HEK293T (cell line): ENCODE data around the gene SLC35F2.

Source experiments
- ARNT ChIP-seq: fragments of 450-650 bp; IDR thresholded peaks from 2 replicates; pipeline ENCODE4 v1.6.1; 2017; ENCODE audit warnings: mild to moderate bottlenecking
- BHLHE40 ChIP-seq: fragments of 450-650 bp; IDR thresholded peaks from 2 replicates; pipeline ENCODE4 v1.6.1; 2016; ENCODE audit warnings: mild to moderate bottlenecking, moderate library complexity, borderline replicate concordance
- CTBP1 ChIP-seq: fragments of 450-650 bp; IDR thresholded peaks from 2 replicates; pipeline ENCODE4 v1.6.1; 2016; ENCODE audit warnings: borderline replicate concordance
- FOXK2 ChIP-seq: fragments of 450-650 bp; IDR thresholded peaks from 2 replicates; pipeline ENCODE4 v1.6.1; 2016; ENCODE audit warnings: mild to moderate bottlenecking
- FOXM1 ChIP-seq: fragments of 450-650 bp; IDR thresholded peaks from 2 replicates; pipeline ENCODE4 v1.6.1; 2017; ENCODE audit warnings: mild to moderate bottlenecking, borderline replicate concordance
- L3MBTL2 ChIP-seq: fragments of 450-650 bp; conservative IDR thresholded peaks from 2 replicates; pipeline ENCODE4 v1.6.1; 2016; ENCODE audit warnings: mild to moderate bottlenecking
- NFRKB ChIP-seq: fragments of 450-650 bp; IDR thresholded peaks from 2 replicates; pipeline ENCODE4 v1.6.1; 2016; ENCODE audit warnings: mild to moderate bottlenecking, moderate library complexity
- SP1 ChIP-seq: fragments of 450-650 bp; IDR thresholded peaks from 2 replicates; pipeline ENCODE4 v1.6.1; 2017
- TARDBP ChIP-seq: fragments of 450-650 bp; IDR thresholded peaks from 2 replicates; pipeline ENCODE4 v1.6.1; 2016

DNA sequence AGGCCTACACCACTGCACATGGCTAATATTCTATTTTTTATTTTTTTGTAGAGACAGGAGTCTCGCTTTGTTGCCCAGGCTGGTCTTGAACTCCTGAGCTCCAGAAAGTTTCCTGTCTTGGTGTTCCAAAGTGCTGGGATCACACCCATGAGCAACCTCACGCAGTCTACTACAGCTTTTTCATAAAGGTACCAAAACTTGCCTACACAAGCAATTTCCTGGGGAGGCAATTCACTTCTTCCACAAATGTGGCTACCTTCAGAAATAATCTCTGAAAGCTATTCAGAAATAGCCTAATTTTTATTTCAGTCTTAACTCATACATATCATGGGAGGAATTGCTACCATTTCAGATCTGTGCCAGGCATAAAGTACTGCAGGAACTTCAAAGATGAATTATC lies 11.4 kb downstream of the SLC35F2 start:
- TF ChIP-seq ARNT (no peak), FOXM1 (no peak), NFRKB (no peak), BHLHE40 (no peak), CTBP1 (no peak), L3MBTL2 (no peak), TARDBP (no peak), FOXK2 (no peak), SP1 (no peak)
